ENCODE measurements around the gene TCOF1.

DNA sequence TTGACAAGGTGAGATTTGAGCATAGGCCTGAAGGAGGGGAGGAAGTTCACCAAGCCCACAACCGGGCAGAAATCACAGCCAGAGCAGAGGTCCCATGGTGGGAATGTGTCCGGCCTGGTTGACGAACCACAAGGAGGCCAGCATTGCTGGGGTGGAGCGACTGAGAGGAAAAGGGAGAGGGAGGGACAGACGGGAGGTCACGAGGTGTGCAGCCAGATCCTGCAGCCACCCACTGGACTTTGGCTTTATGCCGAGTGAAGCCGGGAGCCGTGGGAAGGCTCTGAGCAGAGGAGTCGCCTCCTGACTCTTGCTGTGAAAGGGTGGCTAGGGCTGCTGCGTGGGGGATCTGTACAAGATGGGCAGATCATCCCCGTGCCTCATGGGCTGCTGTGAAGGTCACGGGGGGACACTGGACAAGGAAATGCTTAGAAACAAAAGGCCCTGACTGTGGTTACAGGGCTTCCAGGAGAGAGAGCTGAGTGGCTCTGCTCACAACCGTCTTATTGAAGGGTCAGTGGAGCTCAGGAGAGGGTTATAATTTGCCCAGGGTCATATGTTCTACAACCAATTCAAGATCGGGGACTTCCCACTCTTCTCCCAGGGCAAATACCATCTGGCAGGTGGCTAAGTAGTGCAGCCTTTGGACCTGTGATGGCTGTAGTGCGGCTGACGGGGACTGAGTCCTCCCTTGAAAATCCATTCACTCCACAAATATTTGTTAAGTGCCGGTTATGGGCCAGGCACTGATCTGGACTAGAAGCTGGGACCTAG lies 70.8 kb downstream of the TCOF1 start:
- no peak for TF ChIP-seq POLR2AphosphoS5 (IDR thresholded peaks at IDR 0.05; ENCODE audit: low read depth, low read length)
- no peak for TF ChIP-seq POU2F2 (IDR thresholded peaks at IDR 0.05; ENCODE audit: low read depth, low read length)
- no peak for TF ChIP-seq POLR2A (IDR thresholded peaks at IDR 0.05; ENCODE audit: low read depth, low read length)
- no peak for TF ChIP-seq SPI1 (IDR thresholded peaks at IDR 0.05; ENCODE audit: low read depth, low read length)
- no peak for TF ChIP-seq TAF1 (IDR thresholded peaks at IDR 0.05; ENCODE audit: low read depth, low read length)
- TF ChIP-seq PAX5 (IDR thresholded peaks at IDR 0.05; ENCODE audit: insufficient read depth, low read length, severe bottlenecking), result no peak

All from GM12891 (cell line).